ENCODE results near the gene FAM234A.
"Not testable (repeated sequence)": the region's sequence is repeated elsewhere in the genome, so short reads cannot be mapped to it uniquely, and the experiment has no call there.

FAM234A gene

GRCh38 chr16:265002-265529 lies 30.4 kb downstream of the FAM234A start:
- no peak for DNase-seq

- DNase-seq, result no peak
These were observed 31.1 kb downstream of the FAM234A start for GRCh38 chr16:265711-266110.

GRCh38 chr16:266258-267164 lies 31.9 kb downstream of the FAM234A start:
- no peak for DNase-seq

GRCh38 chr16:267562-267961 lies 32.9 kb downstream of the FAM234A start:
- not testable (repeated sequence) for DNase-seq

- no peak for DNase-seq
These were observed 33.8 kb downstream of the FAM234A start for GRCh38 chr16:268141-269053.

- no peak for DNase-seq
These were observed 34.6 kb downstream of the FAM234A start for GRCh38 chr16:269061-269796.

GRCh38 chr16:270381-271255 lies 36.0 kb downstream of the FAM234A start:
- DNase-seq, result no peak

GRCh38 chr16:272633-273546 lies 38.3 kb downstream of the FAM234A start:
- no peak for DNase-seq

- no peak for DNase-seq
These were observed 39.2 kb downstream of the FAM234A start for GRCh38 chr16:273547-274421.

GRCh38 chr16:275041-275641 lies 40.5 kb downstream of the FAM234A start:
- peak in 6 of 51 donors; percentile 12 to 26 (median 17) for DNase-seq

- DNase-seq, result no peak
These were observed 41.2 kb downstream of the FAM234A start, which contains the start of gene RGS11 for GRCh38 chr16:275786-276232. RGS11 (minus strand) TSS chr16:275944; CDS start chr16:275911, 33 bp downstream.

- DNase-seq, result no peak
These were observed 41.9 kb downstream of the FAM234A start for GRCh38 chr16:276426-277077.

GRCh38 chr16:278863-279366 lies 44.3 kb downstream of the FAM234A start:
- peak in 2 of 51 donors; percentile 3 to 19 for DNase-seq

GRCh38 chr16:279531-279930 lies 44.9 kb downstream of the FAM234A start:
- no peak for DNase-seq

GRCh38 chr16:280005-280460 lies 45.4 kb downstream of the FAM234A start:
- DNase-seq, result no peak

GRCh38 chr16:280552-280951 lies 45.9 kb downstream of the FAM234A start, which contains the start of gene ARHGDIG:
ARHGDIG (plus strand) TSS chr16:280591; CDS start chr16:280681, 90 bp downstream.
- peak in 1 of 51 donors; percentile 18 for DNase-seq

Measured in hypothalamus (tissue), 51 donors.